K562 (cell line): ENCODE data around the gene YOD1. TPM values are rescaled to one million over a fixed set of nuclear protein-coding genes. Genes with fewer than 3 reads are reported as not detected.

Source experiments
- CHD1 ChIP-seq: fragments of 200-600 bp; sonication (generic); IDR thresholded peaks from one replicate; pipeline ENCODE4 v1.6.1; 2012; ENCODE audit warnings: mild to moderate bottlenecking, moderate library complexity, low read length, inconsistent platforms
- DPF2 ChIP-seq: fragments of 450-650 bp; IDR thresholded peaks from 2 replicates; pipeline ENCODE4 v1.6.1; 2016
- EGR1 ChIP-seq: fragments of 450-650 bp; conservative IDR thresholded peaks from 2 replicates; pipeline ENCODE4 v1.6.1; 2017; ENCODE audit warnings: mild to moderate bottlenecking
- ESRRA ChIP-seq: fragments of 450-650 bp; IDR thresholded peaks from 2 replicates; pipeline ENCODE4 v1.6.1; 2014; ENCODE audit warnings: low read depth, mild to moderate bottlenecking, moderate library complexity, borderline replicate concordance
- GTF2A2 ChIP-seq: IDR thresholded peaks from 2 replicates; pipeline ENCODE4 v1.6.1; 2016; ENCODE audit warnings: mild to moderate bottlenecking, missing genetic modification characterization, missing compliant biosample characterization
- HSF4 ChIP-seq: fragments of 250-450 bp; sonication (Bioruptor Pico); IDR thresholded peaks from 2 replicates; pipeline ENCODE4 v2.1.2; 2022; ENCODE audit warnings: mild to moderate bottlenecking, moderate library complexity, borderline replicate concordance
- KAT7 ChIP-seq: sonication (generic); formaldehyde crosslinking; IDR thresholded peaks from 2 replicates; pipeline ENCODE4 v1.8.0; 2022; ENCODE audit warnings: missing genetic modification reagents, mild to moderate bottlenecking, borderline replicate concordance
- NFE2L1 ChIP-seq: fragments of 450-650 bp; IDR thresholded peaks from 2 replicates; pipeline ENCODE4 v1.6.1; 2016; ENCODE audit warnings: missing genetic modification characterization, low read depth, mild to moderate bottlenecking, missing compliant biosample characterization, moderate library complexity, borderline replicate concordance
- PCBP1 ChIP-seq: fragments of 200-400 bp; formaldehyde crosslinking; IDR thresholded peaks from 2 replicates; pipeline ENCODE4 v1.6.1; 2018; ENCODE audit warnings: mild to moderate bottlenecking, low read depth, low read length; ENCODE audit not compliant: poor library complexity, severe bottlenecking
- SLC30A9 ChIP-seq: fragments of 250-450 bp; sonication (Bioruptor Pico); IDR thresholded peaks from 2 replicates; pipeline ENCODE4 v1.8.0; 2022; ENCODE audit warnings: mild to moderate bottlenecking, moderate library complexity
- SPI1 ChIP-seq: IDR thresholded peaks from 2 replicates; pipeline ENCODE4 v1.6.1; 2011; ENCODE audit warnings: low read depth, low read length, control low read depth, borderline replicate concordance
- ZKSCAN8 ChIP-seq: fragments of 200-800 bp; sonication (Bioruptor generic); IDR thresholded peaks from 2 replicates; pipeline ENCODE4 v1.6.1; 2016; ENCODE audit warnings: missing genetic modification characterization, missing compliant biosample characterization
- ZNF184 ChIP-seq: sonication (generic); formaldehyde crosslinking; IDR thresholded peaks from 2 replicates; pipeline ENCODE4 v1.5.0; 2020; ENCODE audit warnings: missing genetic modification reagents
- polyA plus RNA-seq, 8 experiments: library from polyadenylated mRNA; depleted of rRNA in 4 of 8; stranded (reverse) in 5 of 8; unstranded in 3 of 8; fragments of >200 nt; fragmentation: Nextera tagmentation in 2 of 8; fragmentation: Illumina TruSeq in 1 of 8; extraction: Ambion mirVana in 2 of 8; extraction: Trizol in 1 of 8; gene quantifications; 2 replicates each; pipeline versions ENCODE4 v1.2.1 to v1.2.3, GENCODE V29; 2011 to 2014; ENCODE audit warnings: inconsistent platforms in 1 of 8, missing spikeins in 1 of 8
- total RNA-seq, 7 experiments: library from RNA; depleted of rRNA in 6 of 7; stranded (reverse); fragments of >200 nt in 6 of 7; fragmentation: Illumina TruSeq in 2 of 7; extraction: Trizol in 2 of 7; gene quantifications; 2 replicates each; pipeline versions ENCODE4 v1.2.1 to v1.2.3, GENCODE V29; 2011 to 2021; ENCODE audit warnings: low replicate concordance in 1 of 7
- TF ChIP-seq, protein P1 (sequence below): fragments of 250-450 bp; sonication (Bioruptor Pico); IDR thresholded peaks from 2 replicates; pipeline ENCODE4 v1.4.0; 2020; ENCODE audit warnings: mild to moderate bottlenecking
- TF ChIP-seq, protein P2 (sequence below): sonication (generic); formaldehyde crosslinking; IDR thresholded peaks from 2 replicates; pipeline ENCODE4 v1.8.1; 2022; ENCODE audit warnings: missing genetic modification reagents
- TF ChIP-seq, protein P3 (sequence below), 3 experiments: IDR thresholded peaks in 2 of 3; conservative IDR thresholded peaks in 1 of 3; 2 replicates each; pipeline ENCODE4 v1.5.1; 2011 to 2012; ENCODE audit warnings: low read length in 3 of 3, mild to moderate bottlenecking in 3 of 3, control low read depth in 2 of 3, improper control_type of control experiment in 1 of 3, inconsistent platforms in 1 of 3, low read depth in 1 of 3, mixed read lengths in 1 of 3, moderate library complexity in 1 of 3; ENCODE audit not compliant: insufficient read depth in 2 of 3
- TF ChIP-seq, protein P4 (sequence below), 2 experiments: IDR thresholded peaks; 2 replicates each; pipeline ENCODE4 v1.6.1; 2012; ENCODE audit warnings: improper control_type of control experiment in 2 of 2, low read depth in 2 of 2, low read length in 2 of 2, borderline replicate concordance in 1 of 2
- TF ChIP-seq, protein P5 (sequence below): fragments of 250-450 bp; sonication (Bioruptor Pico); IDR thresholded peaks from 2 replicates; pipeline ENCODE4 v1.5.0; 2021; ENCODE audit warnings: mild to moderate bottlenecking, borderline replicate concordance

The YOD1 gene
- total and polyA plus RNA-seq, 9 of the 15 experiments (the other 6 are each of a cell fraction or from before 2014, with no cell fraction given), result 18.2 to 78.1 (median 46.9) TPM

DNA sequence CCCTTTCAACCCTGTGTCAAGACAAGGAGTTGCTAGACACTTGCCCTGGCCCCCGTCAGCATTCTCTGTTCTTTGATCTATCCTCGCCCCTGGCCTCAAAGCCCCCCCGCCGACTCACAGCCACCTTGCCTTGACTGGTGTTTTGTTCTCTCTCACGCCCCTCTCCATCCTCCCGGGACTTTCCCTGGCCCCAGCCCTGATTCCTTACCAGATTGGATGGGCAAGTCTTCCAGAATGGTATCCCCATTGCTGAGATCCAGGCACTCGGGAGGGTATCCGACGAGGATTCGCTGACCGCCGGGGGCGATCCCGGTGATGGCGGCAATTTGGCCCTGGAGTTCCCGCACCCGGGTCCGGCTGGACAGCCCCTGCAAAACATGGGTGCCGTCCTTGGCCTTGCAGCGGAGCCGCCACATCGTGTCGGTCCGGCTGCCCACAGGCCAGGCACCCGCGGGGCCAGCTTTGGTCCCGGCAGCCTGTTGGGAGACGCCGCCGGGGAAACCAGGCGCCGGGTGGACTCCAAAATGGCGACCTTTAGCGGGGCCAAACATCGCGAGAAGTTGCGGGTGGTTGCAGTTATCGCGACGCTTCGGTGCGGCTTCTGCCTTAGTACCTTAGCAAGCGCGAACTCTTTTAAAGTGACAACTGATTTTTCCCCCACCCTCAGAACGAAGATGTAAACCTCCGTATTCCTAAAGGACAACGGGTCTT, 373 bp downstream of the YOD1 start (continued):
- TF ChIP-seq, protein P1, sequence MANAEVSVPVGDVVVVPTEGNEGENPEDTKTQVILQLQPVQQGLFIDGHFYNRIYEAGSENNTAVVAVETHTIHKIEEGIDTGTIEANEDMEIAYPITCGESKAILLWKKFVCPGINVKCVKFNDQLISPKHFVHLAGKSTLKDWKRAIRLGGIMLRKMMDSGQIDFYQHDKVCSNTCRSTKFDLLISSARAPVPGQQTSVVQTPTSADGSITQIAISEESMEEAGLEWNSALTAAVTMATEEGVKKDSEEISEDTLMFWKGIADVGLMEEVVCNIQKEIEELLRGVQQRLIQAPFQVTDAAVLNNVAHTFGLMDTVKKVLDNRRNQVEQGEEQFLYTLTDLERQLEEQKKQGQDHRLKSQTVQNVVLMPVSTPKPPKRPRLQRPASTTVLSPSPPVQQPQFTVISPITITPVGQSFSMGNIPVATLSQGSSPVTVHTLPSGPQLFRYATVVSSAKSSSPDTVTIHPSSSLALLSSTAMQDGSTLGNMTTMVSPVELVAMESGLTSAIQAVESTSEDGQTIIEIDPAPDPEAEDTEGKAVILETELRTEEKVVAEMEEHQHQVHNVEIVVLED (CRISPR knock-in tag), result no peak
- TF ChIP-seq, protein P2, sequence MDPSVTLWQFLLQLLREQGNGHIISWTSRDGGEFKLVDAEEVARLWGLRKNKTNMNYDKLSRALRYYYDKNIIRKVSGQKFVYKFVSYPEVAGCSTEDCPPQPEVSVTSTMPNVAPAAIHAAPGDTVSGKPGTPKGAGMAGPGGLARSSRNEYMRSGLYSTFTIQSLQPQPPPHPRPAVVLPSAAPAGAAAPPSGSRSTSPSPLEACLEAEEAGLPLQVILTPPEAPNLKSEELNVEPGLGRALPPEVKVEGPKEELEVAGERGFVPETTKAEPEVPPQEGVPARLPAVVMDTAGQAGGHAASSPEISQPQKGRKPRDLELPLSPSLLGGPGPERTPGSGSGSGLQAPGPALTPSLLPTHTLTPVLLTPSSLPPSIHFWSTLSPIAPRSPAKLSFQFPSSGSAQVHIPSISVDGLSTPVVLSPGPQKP (CRISPR knock-in tag), result no peak
- TF ChIP-seq KAT7 (CRISPR knock-in tag) (no peak), EGR1 (no peak), NFE2L1 (tag) (no peak), SLC30A9 (CRISPR knock-in tag) (no peak), GTF2A2 (tag) (no peak), ZNF184 (CRISPR knock-in tag) (no peak), DPF2 (no peak), ESRRA (peak; percentile 52; the same call in 1 of the 2 replicates), SPI1 (no peak), HSF4 (no peak), CHD1 (peak; percentile 79), PCBP1 (no peak), ZKSCAN8 (CRISPR knock-in tag) (no peak)
- TF ChIP-seq, protein P3, sequence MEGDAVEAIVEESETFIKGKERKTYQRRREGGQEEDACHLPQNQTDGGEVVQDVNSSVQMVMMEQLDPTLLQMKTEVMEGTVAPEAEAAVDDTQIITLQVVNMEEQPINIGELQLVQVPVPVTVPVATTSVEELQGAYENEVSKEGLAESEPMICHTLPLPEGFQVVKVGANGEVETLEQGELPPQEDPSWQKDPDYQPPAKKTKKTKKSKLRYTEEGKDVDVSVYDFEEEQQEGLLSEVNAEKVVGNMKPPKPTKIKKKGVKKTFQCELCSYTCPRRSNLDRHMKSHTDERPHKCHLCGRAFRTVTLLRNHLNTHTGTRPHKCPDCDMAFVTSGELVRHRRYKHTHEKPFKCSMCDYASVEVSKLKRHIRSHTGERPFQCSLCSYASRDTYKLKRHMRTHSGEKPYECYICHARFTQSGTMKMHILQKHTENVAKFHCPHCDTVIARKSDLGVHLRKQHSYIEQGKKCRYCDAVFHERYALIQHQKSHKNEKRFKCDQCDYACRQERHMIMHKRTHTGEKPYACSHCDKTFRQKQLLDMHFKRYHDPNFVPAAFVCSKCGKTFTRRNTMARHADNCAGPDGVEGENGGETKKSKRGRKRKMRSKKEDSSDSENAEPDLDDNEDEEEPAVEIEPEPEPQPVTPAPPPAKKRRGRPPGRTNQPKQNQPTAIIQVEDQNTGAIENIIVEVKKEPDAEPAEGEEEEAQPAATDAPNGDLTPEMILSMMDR (IDR thresholded peaks at IDR 0.05 in 2 of 3, conservative IDR thresholded peaks at IDR 0.05 in 1 of 3; ENCODE audit: insufficient read depth in 2 of 3, low read depth in 1 of 3, low read length in 3 of 3), result no peak
- TF ChIP-seq, protein P4, sequence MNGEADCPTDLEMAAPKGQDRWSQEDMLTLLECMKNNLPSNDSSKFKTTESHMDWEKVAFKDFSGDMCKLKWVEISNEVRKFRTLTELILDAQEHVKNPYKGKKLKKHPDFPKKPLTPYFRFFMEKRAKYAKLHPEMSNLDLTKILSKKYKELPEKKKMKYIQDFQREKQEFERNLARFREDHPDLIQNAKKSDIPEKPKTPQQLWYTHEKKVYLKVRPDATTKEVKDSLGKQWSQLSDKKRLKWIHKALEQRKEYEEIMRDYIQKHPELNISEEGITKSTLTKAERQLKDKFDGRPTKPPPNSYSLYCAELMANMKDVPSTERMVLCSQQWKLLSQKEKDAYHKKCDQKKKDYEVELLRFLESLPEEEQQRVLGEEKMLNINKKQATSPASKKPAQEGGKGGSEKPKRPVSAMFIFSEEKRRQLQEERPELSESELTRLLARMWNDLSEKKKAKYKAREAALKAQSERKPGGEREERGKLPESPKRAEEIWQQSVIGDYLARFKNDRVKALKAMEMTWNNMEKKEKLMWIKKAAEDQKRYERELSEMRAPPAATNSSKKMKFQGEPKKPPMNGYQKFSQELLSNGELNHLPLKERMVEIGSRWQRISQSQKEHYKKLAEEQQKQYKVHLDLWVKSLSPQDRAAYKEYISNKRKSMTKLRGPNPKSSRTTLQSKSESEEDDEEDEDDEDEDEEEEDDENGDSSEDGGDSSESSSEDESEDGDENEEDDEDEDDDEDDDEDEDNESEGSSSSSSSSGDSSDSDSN (IDR thresholded peaks at IDR 0.05; ENCODE audit: borderline replicate concordance in 1 of 2, low read depth in 2 of 2, low read length in 2 of 2), result peak; percentile 67 to 90; a peak in 2 of 4 replicates
- TF ChIP-seq, protein P5, sequence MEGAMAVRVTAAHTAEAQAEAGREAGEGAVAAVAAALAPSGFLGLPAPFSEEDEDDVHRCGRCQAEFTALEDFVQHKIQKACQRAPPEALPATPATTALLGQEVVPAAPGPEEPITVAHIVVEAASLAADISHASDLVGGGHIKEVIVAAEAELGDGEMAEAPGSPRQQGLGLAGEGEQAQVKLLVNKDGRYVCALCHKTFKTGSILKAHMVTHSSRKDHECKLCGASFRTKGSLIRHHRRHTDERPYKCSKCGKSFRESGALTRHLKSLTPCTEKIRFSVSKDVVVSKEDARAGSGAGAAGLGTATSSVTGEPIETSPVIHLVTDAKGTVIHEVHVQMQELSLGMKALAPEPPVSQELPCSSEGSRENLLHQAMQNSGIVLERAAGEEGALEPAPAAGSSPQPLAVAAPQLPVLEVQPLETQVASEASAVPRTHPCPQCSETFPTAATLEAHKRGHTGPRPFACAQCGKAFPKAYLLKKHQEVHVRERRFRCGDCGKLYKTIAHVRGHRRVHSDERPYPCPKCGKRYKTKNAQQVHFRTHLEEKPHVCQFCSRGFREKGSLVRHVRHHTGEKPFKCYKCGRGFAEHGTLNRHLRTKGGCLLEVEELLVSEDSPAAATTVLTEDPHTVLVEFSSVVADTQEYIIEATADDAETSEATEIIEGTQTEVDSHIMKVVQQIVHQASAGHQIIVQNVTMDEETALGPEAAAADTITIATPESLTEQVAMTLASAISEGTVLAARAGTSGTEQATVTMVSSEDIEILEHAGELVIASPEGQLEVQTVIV (CRISPR knock-in tag), result no peak
